Loucy (cell line): Measurements from ENCODE around the gene HPX.

Source experiments
- H2AFZ ChIP-seq: fragments of 200-600 bp; sonication (generic); 2 replicates; pipeline ENCODE4 v1.6.0; 2016; ENCODE audit warnings: antibody characterized with exemption, mild to moderate bottlenecking, low read length, moderate library complexity
- H3F3A ChIP-seq: fragments of 200-600 bp; 2 replicates; pipeline ENCODE4 v1.6.0; 2016; ENCODE audit warnings: antibody characterized with exemption, low read depth, mild to moderate bottlenecking
- H3K27me3 ChIP-seq: fragments of 200-600 bp; sonication (generic); 2 replicates; pipeline ENCODE4 v1.6.1; 2014; ENCODE audit warnings: low read length, mild to moderate bottlenecking; ENCODE audit not compliant: insufficient read depth, poor library complexity, severe bottlenecking
- H3K36me3 ChIP-seq: fragments of 200-600 bp; sonication (generic); 2 replicates; pipeline ENCODE4 v1.6.1; 2016; ENCODE audit warnings: low read length; ENCODE audit not compliant: insufficient read depth
- H3K4me1 ChIP-seq: fragments of 200-600 bp; sonication (generic); 2 replicates; pipeline ENCODE4 v1.5.1; 2014; ENCODE audit warnings: low read length, mild to moderate bottlenecking; ENCODE audit not compliant: insufficient read depth, poor library complexity, severe bottlenecking
- H3K4me2 ChIP-seq: fragments of 200-600 bp; sonication (generic); 2 replicates; pipeline ENCODE4 v1.6.0; 2014; ENCODE audit warnings: antibody characterized with exemption, low read length, low read depth, mild to moderate bottlenecking; ENCODE audit not compliant: poor library complexity, severe bottlenecking
- H3K4me3 ChIP-seq: fragments of 200-600 bp; sonication (generic); 2 replicates; pipeline ENCODE4 v1.5.1; 2014; ENCODE audit warnings: low read length, mild to moderate bottlenecking, mixed read lengths; ENCODE audit not compliant: poor library complexity, severe bottlenecking
- H3K79me2 ChIP-seq: fragments of 200-600 bp; sonication (generic); 2 replicates; pipeline ENCODE4 v1.6.1; 2014; ENCODE audit warnings: low read length; ENCODE audit not compliant: insufficient read depth
- H3K9ac ChIP-seq: fragments of 200-600 bp; sonication (generic); 2 replicates; pipeline ENCODE4 v1.6.0; 2014; ENCODE audit warnings: mild to moderate bottlenecking, low read depth, low read length, moderate library complexity; ENCODE audit not compliant: poor library complexity, severe bottlenecking
- H3K9me2 ChIP-seq: fragments of 200-600 bp; sonication (generic); replicated peaks from 2 replicates; pipeline ENCODE4 v1.6.1; 2016; ENCODE audit warnings: low read depth, low read length, mixed read lengths
- H3K9me3 ChIP-seq: fragments of 200-600 bp; sonication (generic); 2 replicates; pipeline ENCODE4 v1.6.1; 2014; ENCODE audit warnings: mild to moderate bottlenecking, antibody characterized with exemption, low read length, low read depth; ENCODE audit not compliant: insufficient read depth
- H4K20me1 ChIP-seq: fragments of 200-600 bp; sonication (generic); 2 replicates; pipeline ENCODE4 v1.6.0; 2014; ENCODE audit warnings: antibody characterized with exemption, low read length, mild to moderate bottlenecking; ENCODE audit not compliant: insufficient read depth, poor library complexity, severe bottlenecking
- EZH2phosphoT487 ChIP-seq: fragments of 200-600 bp; IDR thresholded peaks from 2 replicates; pipeline ENCODE4 v1.6.1; 2018; ENCODE audit warnings: antibody characterized with exemption, mild to moderate bottlenecking, moderate library complexity, borderline replicate concordance
- TF ChIP-seq, protein P1 (sequence below): fragments of 200-600 bp; sonication (generic); conservative IDR thresholded peaks from 2 replicates; pipeline ENCODE4 v1.5.1; 2014; ENCODE audit warnings: mild to moderate bottlenecking, antibody characterized with exemption, low read length

HPX gene

DNA sequence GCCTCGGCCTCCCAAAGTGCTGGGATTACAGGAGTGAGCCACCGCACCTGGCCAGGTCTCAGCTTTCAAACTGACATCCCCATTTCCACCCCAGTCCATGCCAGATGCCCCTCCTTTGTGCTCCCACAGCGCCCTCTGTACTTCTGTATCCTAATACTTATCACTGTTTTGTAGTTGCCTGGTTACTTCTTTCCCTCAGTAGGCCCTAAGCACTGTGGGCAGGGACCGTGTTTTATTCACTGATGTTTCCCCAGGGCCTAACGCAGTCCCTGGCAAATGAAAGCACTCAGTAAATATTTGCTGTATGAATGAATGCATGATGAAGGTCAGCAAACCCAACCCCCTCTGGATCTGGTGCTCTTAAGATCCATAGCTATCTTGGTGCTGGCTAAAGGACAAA, 35.1 kb upstream of the HPX start:
- Histone ChIP-seq H3K4me1 (peaks cover 29% of the 10 kb centered on the region), H3K9me2 (no peaks in the 10 kb centered on the region), H3F3A (peaks cover 15% of the 10 kb centered on the region; the same call in 1 of the 2 replicates), H3K79me2 (peaks cover 26% of the 10 kb centered on the region), H2AFZ (no peak overlapping the region), H3K9ac (no peak overlapping the region), H3K36me3 (no peaks in the 10 kb centered on the region; the same call in 1 of the 2 replicates), H3K4me3 (no peak overlapping the region), H3K27me3 (no peaks in the 10 kb centered on the region), H3K9me3 (no peaks in the 10 kb centered on the region), H3K4me2 (no peak overlapping the region), H4K20me1 (peaks cover 10% of the 10 kb centered on the region)
- TF ChIP-seq EZH2phosphoT487 = no peak
- TF ChIP-seq, protein P1, sequence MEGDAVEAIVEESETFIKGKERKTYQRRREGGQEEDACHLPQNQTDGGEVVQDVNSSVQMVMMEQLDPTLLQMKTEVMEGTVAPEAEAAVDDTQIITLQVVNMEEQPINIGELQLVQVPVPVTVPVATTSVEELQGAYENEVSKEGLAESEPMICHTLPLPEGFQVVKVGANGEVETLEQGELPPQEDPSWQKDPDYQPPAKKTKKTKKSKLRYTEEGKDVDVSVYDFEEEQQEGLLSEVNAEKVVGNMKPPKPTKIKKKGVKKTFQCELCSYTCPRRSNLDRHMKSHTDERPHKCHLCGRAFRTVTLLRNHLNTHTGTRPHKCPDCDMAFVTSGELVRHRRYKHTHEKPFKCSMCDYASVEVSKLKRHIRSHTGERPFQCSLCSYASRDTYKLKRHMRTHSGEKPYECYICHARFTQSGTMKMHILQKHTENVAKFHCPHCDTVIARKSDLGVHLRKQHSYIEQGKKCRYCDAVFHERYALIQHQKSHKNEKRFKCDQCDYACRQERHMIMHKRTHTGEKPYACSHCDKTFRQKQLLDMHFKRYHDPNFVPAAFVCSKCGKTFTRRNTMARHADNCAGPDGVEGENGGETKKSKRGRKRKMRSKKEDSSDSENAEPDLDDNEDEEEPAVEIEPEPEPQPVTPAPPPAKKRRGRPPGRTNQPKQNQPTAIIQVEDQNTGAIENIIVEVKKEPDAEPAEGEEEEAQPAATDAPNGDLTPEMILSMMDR = peak; percentile 37

DNA sequence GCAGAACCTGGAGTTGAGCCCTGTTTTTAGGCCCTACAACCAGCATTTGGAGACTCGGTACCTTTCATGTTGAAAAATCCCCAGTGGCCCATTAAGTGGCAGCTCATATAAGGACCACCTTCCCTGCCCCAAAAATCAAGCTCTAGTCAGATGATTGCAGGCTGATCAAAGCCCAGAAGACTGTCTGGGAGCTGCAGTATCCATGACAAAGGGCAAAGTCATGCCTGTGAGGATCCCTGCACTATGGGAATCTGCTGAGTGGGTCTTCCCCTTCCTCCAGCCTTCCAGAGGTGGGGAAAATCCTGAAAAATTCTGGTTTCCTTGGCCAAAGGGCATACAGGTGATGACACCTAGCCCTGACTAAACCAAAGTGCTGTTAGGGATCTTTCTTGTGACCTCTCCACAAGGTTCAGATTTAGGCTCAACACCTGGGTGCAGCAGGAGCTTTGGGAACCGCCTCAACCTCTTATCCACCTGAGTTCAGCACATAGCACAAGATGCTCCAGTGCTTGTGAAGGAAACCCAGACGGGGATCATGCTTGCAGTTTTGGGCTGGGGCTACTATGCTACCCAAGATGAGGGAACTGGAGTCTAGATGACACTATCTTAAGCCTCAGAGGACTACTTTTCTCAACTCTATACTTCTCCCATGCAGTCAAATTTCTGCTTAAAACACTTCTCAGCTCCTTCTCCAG, 34.2 kb upstream of the HPX start:
- Histone ChIP-seq H3K4me2 (no peak overlapping the region), H3K4me1 (peaks cover 32% of the 10 kb centered on the region), H3K9ac (no peak overlapping the region)

DNA sequence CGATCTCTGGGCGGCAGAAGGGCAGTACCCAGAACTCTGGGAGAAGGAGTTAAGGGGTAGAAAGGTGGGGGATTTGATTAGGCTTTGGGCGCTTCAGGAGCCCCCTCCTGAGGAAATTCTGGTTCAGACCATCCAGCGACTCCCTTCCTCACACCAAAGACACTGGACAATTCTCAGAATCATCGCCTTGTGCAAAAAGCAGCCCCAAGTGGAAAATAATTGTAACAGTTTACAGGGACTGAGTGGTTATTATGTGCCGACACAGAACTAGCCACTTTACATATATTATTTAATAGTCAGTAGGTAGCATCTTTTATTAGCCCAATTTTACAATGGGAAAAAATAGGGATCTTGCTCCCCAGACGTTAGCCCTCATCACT, 33.6 kb upstream of the HPX start:
- Histone ChIP-seq H3K79me2 (peaks cover 11% of the 10 kb centered on the region; the same call in 1 of the 2 replicates), H3K36me3 (no peaks in the 10 kb centered on the region; the same call in 1 of the 2 replicates), H3K4me3 (no peak overlapping the region), H2AFZ (no peak overlapping the region), H3K27me3 (no peaks in the 10 kb centered on the region), H3K4me1 (peaks cover 35% of the 10 kb centered on the region), H3K9ac (no peak overlapping the region), H3F3A (peaks cover 15% of the 10 kb centered on the region; the same call in 1 of the 2 replicates), H3K9me3 (no peaks in the 10 kb centered on the region), H3K4me2 (no peak overlapping the region), H4K20me1 (peaks cover 1% of the 10 kb centered on the region), H3K9me2 (no peaks in the 10 kb centered on the region)
- TF ChIP-seq, protein P1 = no peak
- TF ChIP-seq EZH2phosphoT487 = no peak

More for the DNA sequence above, 34.2 kb upstream of the HPX start:
- TF ChIP-seq, protein P1 = no peak
- no peak for TF ChIP-seq EZH2phosphoT487
- peaks cover 16% of the 10 kb centered on the region for H3K79me2 ChIP-seq
- H3K9me3 ChIP-seq = no peaks in the 10 kb centered on the region
- H4K20me1 ChIP-seq = peaks cover 7% of the 10 kb centered on the region
- no peaks in the 10 kb centered on the region; the same call in 1 of the 2 replicates for H3K36me3 ChIP-seq
- H2AFZ ChIP-seq = no peak overlapping the region
- H3K4me3 ChIP-seq = no peak overlapping the region
- H3K9me2 ChIP-seq = no peaks in the 10 kb centered on the region
- no peaks in the 10 kb centered on the region for H3K27me3 ChIP-seq
- H3F3A ChIP-seq = peaks cover 15% of the 10 kb centered on the region; the same call in 1 of the 2 replicates
